ENCODE results near the gene RCL1. TPM values are rescaled to one million over a fixed set of nuclear protein-coding genes. Genes with fewer than 3 reads are reported as not detected.
A peak's percentile ranks its signal among the peaks of the same experiment; 100 is the strongest.

The RCL1 gene, protein sequence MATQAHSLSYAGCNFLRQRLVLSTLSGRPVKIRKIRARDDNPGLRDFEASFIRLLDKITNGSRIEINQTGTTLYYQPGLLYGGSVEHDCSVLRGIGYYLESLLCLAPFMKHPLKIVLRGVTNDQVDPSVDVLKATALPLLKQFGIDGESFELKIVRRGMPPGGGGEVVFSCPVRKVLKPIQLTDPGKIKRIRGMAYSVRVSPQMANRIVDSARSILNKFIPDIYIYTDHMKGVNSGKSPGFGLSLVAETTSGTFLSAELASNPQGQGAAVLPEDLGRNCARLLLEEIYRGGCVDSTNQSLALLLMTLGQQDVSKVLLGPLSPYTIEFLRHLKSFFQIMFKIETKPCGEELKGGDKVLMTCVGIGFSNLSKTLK
- 100 to 1,000 TPM in 1 of 6 donors, 10 to 100 TPM in 5; 11.3 to 153 (median 25.3) TPM for total RNA-seq
- 10 to 100 TPM; 19.0 to 24.8 TPM for polyA plus RNA-seq

DNA sequence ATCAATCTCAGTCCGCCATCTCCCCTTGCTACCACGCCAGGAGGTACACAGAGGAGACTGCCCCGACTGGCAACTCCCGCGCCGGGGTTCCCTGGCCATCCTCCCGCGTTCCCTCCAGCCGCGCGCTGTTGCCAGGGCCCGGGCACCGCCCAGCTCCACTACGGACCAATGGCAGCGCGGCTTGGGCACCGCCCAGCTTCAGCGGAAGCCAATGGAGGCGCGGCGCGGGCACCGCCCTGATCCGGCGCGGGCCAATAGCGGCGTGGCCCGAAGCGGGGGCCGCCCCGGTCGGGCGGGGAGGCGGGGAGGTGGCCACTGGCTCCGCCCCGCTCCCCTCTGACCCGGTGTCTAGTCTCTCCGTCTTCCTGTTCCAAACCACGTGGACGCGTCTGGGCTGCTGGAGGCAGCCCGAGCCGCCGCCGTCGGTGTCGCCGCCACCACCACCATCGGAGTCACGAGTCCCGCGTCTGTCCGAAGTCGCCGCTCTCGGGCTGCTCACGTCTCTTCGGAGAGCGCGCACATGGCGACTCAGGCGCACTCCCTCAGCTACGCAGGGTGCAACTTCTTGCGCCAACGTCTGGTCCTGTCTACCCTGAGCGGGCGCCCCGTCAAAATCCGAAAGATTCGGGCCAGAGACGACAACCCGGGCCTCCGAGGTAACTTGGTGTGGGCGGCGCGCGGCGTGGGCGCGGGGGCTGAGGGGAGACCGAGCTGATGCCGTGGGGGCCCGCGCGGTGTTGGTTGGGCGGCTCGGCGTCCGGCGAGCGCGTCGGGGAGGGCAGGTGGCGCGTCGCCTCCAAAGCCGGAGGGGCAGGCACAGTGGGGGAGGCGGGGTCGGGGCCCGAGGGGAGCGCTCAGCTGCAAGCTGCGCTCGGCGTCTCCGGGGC, at the start of gene RCL1:
Gene RCL1 (plus strand): TSS at position 373 of the 887 bp plus-strand sequence. CDS start 148 bp downstream, at position 521.
- TF ChIP-seq, protein P1, sequence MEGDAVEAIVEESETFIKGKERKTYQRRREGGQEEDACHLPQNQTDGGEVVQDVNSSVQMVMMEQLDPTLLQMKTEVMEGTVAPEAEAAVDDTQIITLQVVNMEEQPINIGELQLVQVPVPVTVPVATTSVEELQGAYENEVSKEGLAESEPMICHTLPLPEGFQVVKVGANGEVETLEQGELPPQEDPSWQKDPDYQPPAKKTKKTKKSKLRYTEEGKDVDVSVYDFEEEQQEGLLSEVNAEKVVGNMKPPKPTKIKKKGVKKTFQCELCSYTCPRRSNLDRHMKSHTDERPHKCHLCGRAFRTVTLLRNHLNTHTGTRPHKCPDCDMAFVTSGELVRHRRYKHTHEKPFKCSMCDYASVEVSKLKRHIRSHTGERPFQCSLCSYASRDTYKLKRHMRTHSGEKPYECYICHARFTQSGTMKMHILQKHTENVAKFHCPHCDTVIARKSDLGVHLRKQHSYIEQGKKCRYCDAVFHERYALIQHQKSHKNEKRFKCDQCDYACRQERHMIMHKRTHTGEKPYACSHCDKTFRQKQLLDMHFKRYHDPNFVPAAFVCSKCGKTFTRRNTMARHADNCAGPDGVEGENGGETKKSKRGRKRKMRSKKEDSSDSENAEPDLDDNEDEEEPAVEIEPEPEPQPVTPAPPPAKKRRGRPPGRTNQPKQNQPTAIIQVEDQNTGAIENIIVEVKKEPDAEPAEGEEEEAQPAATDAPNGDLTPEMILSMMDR (IDR thresholded peaks at IDR 0.05), result no peak
- Histone ChIP-seq H3K4me3 (peak within 1 kb of the TSS; percentile 85 to 91 (median 90)), H3K4me1 (peaks cover 0 to 9% (median 5%) of the 10 kb centered on the region in 3 donors), H3K36me3 (no peaks in the 10 kb centered on the region), H3K9me3 (no peaks in the 10 kb centered on the region), H3K27ac (peak within 1 kb of the TSS; percentile 88 to 92 (median 90)), H3K27me3 (no peaks in the 10 kb centered on the region)
- FAIRE-seq (no peak), DNase-seq (peak; percentile 94 to 99 (median 98)), ATAC-seq (peak; percentile 97 to 98 (median 98))
- 0 to 1% methylated on average over 74 to 106 of the region's 106 CpGs for WGBS, 2 donors
- intact Hi-C loops (cut with DNase I), result no loop called here

DNA sequence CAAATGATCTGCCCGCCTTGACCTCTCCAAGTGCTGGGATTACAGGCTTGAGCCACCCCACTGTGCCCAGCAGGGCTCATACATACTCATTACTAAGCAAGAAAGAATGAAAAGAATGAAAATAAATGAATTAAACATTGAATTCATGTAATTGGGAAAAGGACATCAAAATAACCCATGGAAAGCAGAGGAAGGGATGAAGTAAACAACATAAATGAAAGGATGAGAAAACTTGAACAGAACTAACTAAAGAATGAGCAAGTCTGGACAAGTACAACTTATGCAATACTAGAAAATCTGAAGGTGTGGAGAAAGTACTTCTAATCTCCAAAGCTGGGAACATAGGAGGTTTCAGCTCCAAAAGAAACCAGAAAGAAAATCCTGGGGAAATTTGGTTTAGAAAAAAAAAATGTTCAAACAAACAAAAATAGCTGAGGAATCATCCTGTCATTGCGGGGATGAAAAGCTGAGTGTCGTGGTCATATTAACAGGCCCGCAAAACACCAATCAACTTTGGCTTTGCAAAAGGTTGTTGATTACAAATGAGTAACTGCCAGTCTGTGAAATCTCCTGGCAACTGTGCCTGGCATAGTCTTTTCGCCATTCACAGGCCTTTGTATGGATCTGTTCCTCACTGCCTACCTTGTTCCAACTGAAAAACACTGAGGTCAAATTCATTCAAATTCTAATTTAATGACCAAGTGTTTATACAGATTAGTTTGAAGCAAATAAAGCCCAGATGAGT, 49.4 kb upstream of the RCL1 start:
- intact Hi-C loops (cut with DNase I), result no loop called here
- no peak for FAIRE-seq
- TF ChIP-seq, protein P1 (IDR thresholded peaks at IDR 0.05), result no peak

GRCh38 chr9:4746278-4747030, 46.3 kb upstream of the RCL1 start:
- no peak overlapping the region for H3K4me3 ChIP-seq
- ATAC-seq, result no peak
- 71 to 78% methylated on average over 2 of the region's 2 CpGs for WGBS, 2 donors
- H3K27me3 ChIP-seq, result no peaks in the 10 kb centered on the region
- intact Hi-C loops (cut with DNase I), result no loop called here
- H3K27ac ChIP-seq, result no peak overlapping the region
- DNase-seq, result no peak
- peaks cover 0 to 5% (median 3%) of the 10 kb centered on the region in 3 donors for H3K4me1 ChIP-seq
- TF ChIP-seq, protein P1 (IDR thresholded peaks at IDR 0.05), result no peak
- FAIRE-seq, result no peak
- H3K9me3 ChIP-seq, result no peaks in the 10 kb centered on the region
- H3K36me3 ChIP-seq, result no peaks in the 10 kb centered on the region

More for the DNA sequence above, 49.4 kb upstream of the RCL1 start:
- DNase-seq, result no peak
- Histone ChIP-seq H3K4me3 (no peak overlapping the region), H3K36me3 (no peaks in the 10 kb centered on the region), H3K27me3 (no peaks in the 10 kb centered on the region), H3K9me3 (no peaks in the 10 kb centered on the region), H3K4me1 (peaks cover 0 to 6% (median 5%) of the 10 kb centered on the region in 3 donors), H3K27ac (peak overlapping the region in 1 of 4 donors; percentile 12)
- no peak for ATAC-seq
- 54 to 58% methylated on average over 5 of the region's 5 CpGs for WGBS, 2 donors

DNA sequence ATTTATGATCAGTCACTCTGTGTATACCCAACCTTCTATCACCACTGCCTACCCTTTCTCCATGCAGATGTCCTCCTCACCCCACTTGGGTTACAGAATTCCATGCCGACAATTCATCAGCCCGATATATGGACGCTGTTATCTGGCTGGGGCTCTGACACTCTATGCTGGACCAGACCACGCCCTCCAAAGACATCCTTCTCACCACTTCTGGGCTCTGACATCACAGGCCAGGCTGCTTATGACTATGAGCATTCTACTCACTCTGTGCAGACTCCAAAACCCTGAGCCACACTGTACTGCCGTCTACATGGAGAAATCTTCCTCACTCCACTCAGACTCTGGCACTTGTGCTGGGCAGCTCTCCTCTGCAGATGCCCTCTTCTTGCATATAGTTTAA, 44.1 kb upstream of the RCL1 start:
- TF ChIP-seq, protein P1 (IDR thresholded peaks at IDR 0.05), result no peak
- 92 to 93% methylated on average over 5 of the region's 5 CpGs for WGBS, 2 donors
- no peaks in the 10 kb centered on the region for H3K27me3 ChIP-seq
- FAIRE-seq (no peak), DNase-seq (no peak), ATAC-seq (no peak)
- H3K4me3 ChIP-seq, result no peak overlapping the region
- no peak overlapping the region for H3K27ac ChIP-seq
- no peaks in the 10 kb centered on the region for H3K4me1 ChIP-seq
- intact Hi-C loops (cut with DNase I), result no loop called here
- no peaks in the 10 kb centered on the region for H3K36me3 ChIP-seq
- no peaks in the 10 kb centered on the region for H3K9me3 ChIP-seq

Measured in pancreas (tissue), 10 donors.